Activated CD4-positive, alpha-beta memory T cell treated with anti-CD3 and anti-CD28 coated beads, Interleukin-2, amount 10 ng/mL, durations not matched to agents 7 days and 5 days (primary cell): ENCODE data around the gene PHOSPHO2. TPM values are rescaled to one million over a fixed set of nuclear protein-coding genes. Genes with fewer than 3 reads are reported as not detected.
"Not testable (repeated sequence)": the region's sequence is repeated elsewhere in the genome, so short reads cannot be mapped to it uniquely, and the experiment has no call there.

Experiments used
- CTCF ChIA-PET: fragments of 350-600 bp; sonication (Branson Sonifier 250); formaldehyde crosslinking; loops from one replicate; lab custom pipeline; 2021; ENCODE audit warnings: antibody characterized with exemption, inconsistent platforms; lab: Charles Lee
- POLR2A ChIA-PET: fragments of 350-600 bp; sonication (Branson Sonifier 250); formaldehyde crosslinking; loops from one replicate; lab custom pipeline; 2021; ENCODE audit warnings: antibody characterized with exemption; lab: Charles Lee
- DNase-seq: peaks from one replicate; pipeline ENCODE4 v3.0.0-alpha.2; 2020
- H3K27ac Mint-ChIP-seq: one replicate; pipeline ENCODE4 v1.8.0; 2021; ENCODE audit warnings: mild to moderate bottlenecking, mixed read lengths
- H3K27me3 Mint-ChIP-seq: one replicate; pipeline ENCODE4 v1.8.0; 2021; ENCODE audit warnings: mixed read lengths
- H3K36me3 Mint-ChIP-seq: one replicate; pipeline ENCODE4 v1.8.0; 2021; ENCODE audit warnings: low read depth, mixed read lengths
- H3K4me1 Mint-ChIP-seq: one replicate; pipeline ENCODE4 v1.8.0; 2021; ENCODE audit warnings: mixed read lengths
- H3K4me3 Mint-ChIP-seq: one replicate; pipeline ENCODE4 v1.8.0; 2021; ENCODE audit warnings: mild to moderate bottlenecking, mixed read lengths
- H3K9me3 Mint-ChIP-seq: one replicate; pipeline ENCODE4 v1.8.0; 2021; ENCODE audit warnings: mixed read lengths
- total RNA-seq, 2 experiments: library from RNA; stranded (reverse); gene quantifications; one replicate each; pipeline ENCODE4 v1.2.3, GENCODE V29; 2021

The PHOSPHO2 gene
- total RNA-seq, 2 experiments from 2014 or later = 2.8 to 3.4 TPM

DNA sequence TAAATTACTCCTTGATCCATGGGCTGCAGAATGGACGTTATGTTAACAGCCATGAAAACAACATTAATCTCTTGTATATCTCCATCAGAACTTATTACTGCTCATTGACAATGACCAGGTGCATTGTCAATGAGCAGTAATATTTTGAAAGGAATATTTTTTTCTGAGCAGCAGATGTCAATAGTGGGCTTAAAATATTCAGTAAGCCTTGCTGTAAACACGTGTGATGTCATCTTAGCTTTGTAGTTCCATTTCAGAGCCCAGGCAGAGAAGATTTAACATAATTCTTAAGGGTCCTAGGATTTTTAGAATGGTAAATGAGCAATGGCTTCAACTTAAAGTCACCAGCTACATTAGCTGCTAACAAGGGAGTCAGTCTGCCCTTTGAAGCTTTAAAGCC lies 26.7 kb upstream of the PHOSPHO2 start:
- CTCF ChIA-PET = interaction anchor here (0.6 to 1.8 kb wide), 6 partner anchors 10 to 101 kb away, joined by 3 to 4 read pairs (median 3); no protein-coding TSS in a partner anchor
- no peak overlapping the region for H3K27ac Mint-ChIP-seq
- no peak overlapping the region for H3K4me3 Mint-ChIP-seq
- no peaks in the 10 kb centered on the region for H3K36me3 Mint-ChIP-seq
- no peaks in the 10 kb centered on the region for H3K9me3 Mint-ChIP-seq
- POLR2A ChIA-PET = interaction anchor here (1.0 kb wide), 1 partner anchor 15 kb away, joined by 4 read pairs; no protein-coding TSS in a partner anchor
- no peak for DNase-seq
- peaks cover 4% of the 10 kb centered on the region for H3K27me3 Mint-ChIP-seq
- H3K4me1 Mint-ChIP-seq = peaks cover 8% of the 10 kb centered on the region

- no peak overlapping the region for H3K4me3 Mint-ChIP-seq
- peaks cover 7% of the 10 kb centered on the region for H3K27me3 Mint-ChIP-seq
- no peaks in the 10 kb centered on the region for H3K36me3 Mint-ChIP-seq
- ChIA-PET CTCF (interaction anchor here (0.6 kb wide), 1 partner anchor 1909 kb away, joined by 3 read pairs; no protein-coding TSS in a partner anchor), POLR2A (no interaction called here)
- peaks cover 5% of the 10 kb centered on the region for H3K4me1 Mint-ChIP-seq
- DNase-seq = no peak
- H3K27ac Mint-ChIP-seq = no peak overlapping the region
- H3K9me3 Mint-ChIP-seq = no peaks in the 10 kb centered on the region
These were observed 24.0 kb upstream of the PHOSPHO2 start for GRCh38 chr2:169670215-169670651.

GRCh38 chr2:169670937-169671336 lies 23.3 kb upstream of the PHOSPHO2 start:
- Mint-ChIP-seq H3K36me3 (no peaks in the 10 kb centered on the region), H3K4me1 (peaks cover 2% of the 10 kb centered on the region), H3K9me3 (no peaks in the 10 kb centered on the region), H3K27me3 (peaks cover 7% of the 10 kb centered on the region), H3K4me3 (no peak overlapping the region), H3K27ac (no peak overlapping the region)
- ChIA-PET CTCF (no interaction called here), POLR2A (no interaction called here)
- DNase-seq = no peak

DNA sequence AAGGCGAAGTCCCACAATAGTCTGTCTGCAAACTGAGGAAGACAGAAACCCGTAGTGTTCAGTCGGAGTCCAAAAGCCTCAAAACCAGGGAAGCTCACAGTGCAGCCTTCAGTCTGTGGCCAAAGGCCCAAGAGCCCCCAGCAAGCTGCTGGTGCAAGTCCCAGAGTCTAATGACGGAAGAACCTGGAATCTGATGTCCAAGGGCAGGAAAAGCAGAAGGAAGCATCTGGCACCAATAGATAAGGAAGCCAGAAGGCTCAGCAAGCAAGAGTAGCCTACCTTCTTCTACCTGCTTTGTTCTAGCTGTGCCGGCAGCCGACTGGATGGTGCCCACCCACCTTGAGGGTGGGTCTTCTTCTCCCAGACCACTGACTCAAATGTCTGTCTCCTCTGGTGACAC lies 21.9 kb upstream of the PHOSPHO2 start:
- POLR2A ChIA-PET = interaction anchor here (1.4 kb wide), 1 partner anchor 11 kb away, joined by 4 read pairs; no protein-coding TSS in a partner anchor
- no peak overlapping the region for H3K27ac Mint-ChIP-seq
- peaks cover 5% of the 10 kb centered on the region for H3K27me3 Mint-ChIP-seq
- CTCF ChIA-PET = interaction anchor here (1.1 kb wide), 1 partner anchor 26 kb away, joined by 3 read pairs; no protein-coding TSS in a partner anchor
- H3K9me3 Mint-ChIP-seq = no peaks in the 10 kb centered on the region
- no peaks in the 10 kb centered on the region for H3K36me3 Mint-ChIP-seq
- DNase-seq = no peak
- peaks cover 2% of the 10 kb centered on the region for H3K4me1 Mint-ChIP-seq
- no peak overlapping the region for H3K4me3 Mint-ChIP-seq

- ChIA-PET CTCF (interaction anchor here (1.1 kb wide), 1 partner anchor 25 kb away, joined by 3 read pairs; no protein-coding TSS in a partner anchor), POLR2A (interaction anchor here (1.4 kb wide), 1 partner anchor 10 kb away, joined by 4 read pairs; no protein-coding TSS in a partner anchor)
- no peaks in the 10 kb centered on the region for H3K9me3 Mint-ChIP-seq
These were observed 21.2 kb upstream of the PHOSPHO2 start for GRCh38 chr2:169673106-169673505.

DNA sequence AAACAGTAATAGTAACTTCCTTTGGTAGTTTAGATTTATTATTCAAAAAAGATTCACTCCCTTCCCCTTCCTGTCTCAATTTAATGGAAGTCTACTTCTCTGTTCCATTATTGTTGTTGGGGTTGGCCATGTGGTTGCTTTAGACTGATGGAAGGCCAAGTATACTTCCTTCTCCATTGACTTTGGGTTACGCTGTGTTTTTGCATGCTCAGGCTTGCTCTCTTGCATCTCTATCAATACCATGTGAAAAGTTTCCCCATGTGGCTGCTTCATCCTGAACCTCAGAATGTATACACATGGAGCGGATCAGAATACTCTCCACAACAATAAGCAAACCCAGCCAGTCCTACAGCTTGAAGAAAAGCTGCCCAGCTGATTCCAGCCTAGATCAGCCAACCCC lies 20.3 kb upstream of the PHOSPHO2 start:
- POLR2A ChIA-PET = no interaction called here
- Mint-ChIP-seq H3K9me3 (no peaks in the 10 kb centered on the region), H3K27ac (no peak overlapping the region), H3K36me3 (no peaks in the 10 kb centered on the region), H3K4me3 (no peak overlapping the region), H3K27me3 (peaks cover 5% of the 10 kb centered on the region), H3K4me1 (peaks cover 2% of the 10 kb centered on the region)
- DNase-seq = no peak
- CTCF ChIA-PET = no interaction called here

More at GRCh38 chr2:169673106-169673505, 21.2 kb upstream of the PHOSPHO2 start:
- Mint-ChIP-seq H3K27me3 (peaks cover 5% of the 10 kb centered on the region), H3K4me1 (peaks cover 2% of the 10 kb centered on the region), H3K4me3 (no peak overlapping the region), H3K36me3 (no peaks in the 10 kb centered on the region), H3K27ac (no peak overlapping the region)
- DNase-seq = no peak

DNA sequence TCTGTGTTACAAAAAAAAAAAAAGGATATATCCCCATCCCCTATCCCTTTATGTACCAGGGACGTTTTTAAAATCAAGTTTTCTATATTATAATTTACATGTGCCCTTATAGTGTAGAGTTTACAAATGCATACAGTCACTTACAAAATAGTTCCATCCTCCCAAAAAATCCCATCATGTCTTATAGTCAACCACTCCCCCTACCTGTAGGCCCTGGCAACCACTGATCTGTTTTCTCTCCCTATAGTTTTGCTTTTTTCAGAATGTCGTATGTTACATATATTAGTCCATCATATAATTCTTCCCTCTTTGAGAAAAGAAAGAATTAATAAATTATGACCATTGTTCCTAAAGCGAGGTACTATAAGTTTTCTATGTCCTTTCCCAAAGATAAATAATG lies 17.9 kb upstream of the PHOSPHO2 start:
- H3K27me3 Mint-ChIP-seq = peaks cover 3% of the 10 kb centered on the region
- no peak overlapping the region for H3K27ac Mint-ChIP-seq
- H3K4me3 Mint-ChIP-seq = no peak overlapping the region
- ChIA-PET POLR2A (no interaction called here), CTCF (no interaction called here)
- no peaks in the 10 kb centered on the region for H3K36me3 Mint-ChIP-seq
- H3K9me3 Mint-ChIP-seq = no peaks in the 10 kb centered on the region
- no peaks in the 10 kb centered on the region for H3K4me1 Mint-ChIP-seq
- DNase-seq = no peak

DNA sequence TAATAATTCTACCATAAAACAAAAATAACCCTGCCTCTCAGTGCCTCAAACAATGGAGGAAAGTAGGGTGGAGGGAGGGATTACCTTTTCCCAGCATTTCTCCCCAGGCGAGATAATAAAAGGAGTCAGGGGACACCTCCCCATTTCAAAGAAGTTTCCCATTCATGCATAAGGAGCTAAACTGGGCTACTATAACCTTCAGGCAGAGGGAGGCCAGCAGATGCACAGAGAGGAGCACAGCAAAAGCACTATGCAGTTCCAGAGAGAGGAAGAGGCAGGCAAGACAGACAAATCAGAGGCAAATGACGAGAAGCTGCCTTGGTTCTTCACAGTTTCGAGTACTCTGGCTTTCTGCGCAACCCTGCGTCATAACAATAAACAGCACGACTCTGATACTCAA lies 17.4 kb upstream of the PHOSPHO2 start:
- Mint-ChIP-seq H3K27me3 (peaks cover 3% of the 10 kb centered on the region), H3K36me3 (no peaks in the 10 kb centered on the region), H3K4me3 (no peak overlapping the region), H3K27ac (no peak overlapping the region), H3K9me3 (no peaks in the 10 kb centered on the region), H3K4me1 (no peaks in the 10 kb centered on the region)
- ChIA-PET CTCF (no interaction called here), POLR2A (no interaction called here)
- no peak for DNase-seq

DNA sequence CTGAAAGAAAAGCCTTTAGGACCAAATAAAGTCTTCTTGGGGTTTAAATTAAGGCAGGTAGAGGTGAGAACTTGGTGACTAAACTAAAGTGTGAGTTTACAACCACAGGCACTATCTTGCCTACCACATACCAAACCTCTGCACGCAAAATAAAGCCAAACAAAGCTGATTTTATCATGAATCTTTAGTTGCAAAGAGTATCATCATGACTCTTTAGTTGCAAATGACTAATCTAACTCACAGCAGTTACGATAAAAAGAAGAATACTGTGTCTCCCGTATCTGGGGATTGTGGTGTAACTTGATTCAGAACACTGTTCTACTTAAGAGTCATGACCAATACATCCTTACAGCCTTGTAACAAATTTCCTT lies 11.2 kb upstream of the PHOSPHO2 start:
- Mint-ChIP-seq H3K9me3 (peaks cover 5% of the 10 kb centered on the region), H3K27me3 (no peaks in the 10 kb centered on the region), H3K4me3 (no peak overlapping the region), H3K27ac (peak overlapping the region; percentile 32), H3K4me1 (peaks cover 22% of the 10 kb centered on the region), H3K36me3 (no peaks in the 10 kb centered on the region)
- ChIA-PET CTCF (interaction anchor here (0.8 to 1.6 kb wide), 2 partner anchors 10 to 142 kb away, joined by 3 to 4 read pairs; partner anchors contain the start of gene METTL5), POLR2A (interaction anchor here (0.6 to 2.2 kb wide), 10 partner anchors 10 to 144 kb away, joined by 3 to 29 read pairs (median 4); partner anchors contain the start of genes CFAP210, PHOSPHO2 and UBR3)
- peak; percentile 38 for DNase-seq

DNA sequence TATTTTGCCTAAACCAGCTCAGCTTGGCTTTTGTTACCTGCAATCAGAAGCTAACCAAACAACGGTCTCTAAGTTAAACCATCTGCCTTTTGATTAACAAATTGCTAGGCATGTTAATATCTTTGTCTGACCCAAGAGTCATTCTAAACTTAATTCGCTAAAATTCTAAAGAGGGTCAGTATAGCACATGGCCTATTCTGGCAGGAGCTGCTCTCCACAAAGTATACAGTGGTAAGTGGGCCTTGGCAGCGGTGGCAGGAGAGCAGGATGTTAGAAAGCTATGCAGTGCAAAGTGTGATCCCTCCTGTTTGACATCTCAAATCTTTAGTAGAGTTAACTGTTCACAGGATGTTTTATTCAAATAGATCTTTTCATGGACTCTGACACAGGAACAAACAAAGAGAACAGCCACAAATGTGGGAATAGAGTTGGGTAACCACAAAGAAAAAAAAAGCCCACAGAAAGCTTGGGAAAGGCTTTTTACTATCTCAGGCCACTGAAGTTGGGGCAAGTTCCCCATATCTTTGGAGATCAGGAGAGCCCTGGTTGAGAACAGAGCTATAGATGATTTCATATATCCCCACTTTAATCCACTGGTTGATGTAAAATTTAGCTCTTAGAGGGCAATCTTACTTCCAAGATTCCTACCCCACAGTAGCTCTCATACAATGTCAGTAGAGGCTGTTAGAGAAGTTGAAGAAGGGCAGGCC lies 10.7 kb upstream of the PHOSPHO2 start:
- ChIA-PET CTCF (interaction anchor here (0.8 to 1.6 kb wide), 2 partner anchors 9 to 141 kb away, joined by 3 to 4 read pairs; partner anchors contain the start of gene METTL5), POLR2A (interaction anchor here (0.6 to 2.2 kb wide), 10 partner anchors 10 to 144 kb away, joined by 3 to 29 read pairs (median 4); partner anchors contain the start of genes CFAP210, PHOSPHO2 and UBR3)
- Mint-ChIP-seq H3K36me3 (peaks cover 4% of the 10 kb centered on the region), H3K9me3 (peaks cover 10% of the 10 kb centered on the region), H3K4me1 (peaks cover 22% of the 10 kb centered on the region), H3K27me3 (peaks cover under 1% of the 10 kb centered on the region), H3K27ac (peak overlapping the region; percentile 32), H3K4me3 (no peak overlapping the region)
- no peak for DNase-seq

DNA sequence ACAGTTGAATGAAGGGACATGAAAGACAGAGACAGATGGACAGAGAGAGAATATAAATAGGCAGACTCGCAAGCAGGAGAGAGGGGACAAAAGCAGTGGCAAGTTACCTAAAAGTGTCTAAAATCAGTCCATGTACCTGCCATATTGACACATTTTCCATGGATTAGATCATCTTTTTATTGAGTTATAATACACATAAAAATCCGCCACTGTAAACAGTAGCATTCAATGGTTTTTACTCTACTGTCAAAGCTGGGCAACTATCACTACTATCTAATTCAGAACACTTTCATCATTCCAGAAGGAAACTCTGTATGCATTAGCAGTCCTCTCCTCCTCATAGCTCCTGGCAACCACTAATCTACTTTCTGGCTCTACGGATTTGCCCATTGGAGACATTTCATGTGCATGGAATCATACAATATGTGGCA lies 10.1 kb upstream of the PHOSPHO2 start:
- Mint-ChIP-seq H3K27ac (peak overlapping the region; percentile 32), H3K36me3 (peaks cover 7% of the 10 kb centered on the region), H3K9me3 (peaks cover 14% of the 10 kb centered on the region), H3K4me1 (peaks cover 22% of the 10 kb centered on the region), H3K4me3 (no peak overlapping the region), H3K27me3 (peaks cover 4% of the 10 kb centered on the region)
- CTCF ChIA-PET = interaction anchor here (1.6 kb wide), 1 partner anchor 9 kb away, joined by 4 read pairs; no protein-coding TSS in a partner anchor
- POLR2A ChIA-PET = interaction anchor here (1.0 to 2.2 kb wide), 4 partner anchors 9 to 143 kb away, joined by 3 to 29 read pairs (median 6); partner anchors contain the start of genes CFAP210, PHOSPHO2 and UBR3
- DNase-seq = no peak

GRCh38 chr2:169684712-169685111 lies 9.6 kb upstream of the PHOSPHO2 start:
- H3K27me3 Mint-ChIP-seq, H3K36me3 Mint-ChIP-seq, H3K4me3 Mint-ChIP-seq, CTCF ChIA-PET, H3K27ac Mint-ChIP-seq, DNase-seq: not testable (repeated sequence)
- H3K9me3 Mint-ChIP-seq = peaks cover 17% of the 10 kb centered on the region
- H3K4me1 Mint-ChIP-seq = peaks cover 22% of the 10 kb centered on the region
- POLR2A ChIA-PET = interaction anchor here (2.2 kb wide), 1 partner anchor 9 kb away, joined by 29 read pairs; the partner anchor contains the start of genes CFAP210 and PHOSPHO2

GRCh38 chr2:169686825-169687224 lies 7.4 kb upstream of the PHOSPHO2 start:
- H3K4me3 Mint-ChIP-seq, H3K27ac Mint-ChIP-seq, POLR2A ChIA-PET, DNase-seq, CTCF ChIA-PET: not testable (repeated sequence)
- H3K9me3 Mint-ChIP-seq = peaks cover 19% of the 10 kb centered on the region
- peaks cover 11% of the 10 kb centered on the region for H3K36me3 Mint-ChIP-seq
- H3K27me3 Mint-ChIP-seq = peaks cover 14% of the 10 kb centered on the region
- H3K4me1 Mint-ChIP-seq = peaks cover 22% of the 10 kb centered on the region
